ENCODE measurements around the gene RAMP3. TPM values are rescaled to one million over a fixed set of nuclear protein-coding genes. Genes with fewer than 3 reads are reported as not detected.

The RAMP3 gene
- total RNA-seq, 1 donor from 2014 or later = 183 TPM

- intact Hi-C loops (cut with DNase I) = no loop called here
- no peak for ATAC-seq
- peaks cover 8% of the 10 kb centered on the region for H3K36me3 ChIP-seq
- no peaks in the 10 kb centered on the region for H3K27me3 ChIP-seq (ENCODE audit: low read depth)
- no peaks in the 10 kb centered on the region for H3K4me1 ChIP-seq
- H3K4me3 ChIP-seq = no peak overlapping the region
- no peaks in the 10 kb centered on the region for H3K9me3 ChIP-seq
- TF ChIP-seq CTCF (IDR thresholded peaks at IDR 0.05) = no peak
- no peak overlapping the region for H3K27ac ChIP-seq
- peak; percentile 20 for DNase-seq
Observed at GRCh38 chr7:45185028-45185863, 27.7 kb downstream of the RAMP3 start.

DNA sequence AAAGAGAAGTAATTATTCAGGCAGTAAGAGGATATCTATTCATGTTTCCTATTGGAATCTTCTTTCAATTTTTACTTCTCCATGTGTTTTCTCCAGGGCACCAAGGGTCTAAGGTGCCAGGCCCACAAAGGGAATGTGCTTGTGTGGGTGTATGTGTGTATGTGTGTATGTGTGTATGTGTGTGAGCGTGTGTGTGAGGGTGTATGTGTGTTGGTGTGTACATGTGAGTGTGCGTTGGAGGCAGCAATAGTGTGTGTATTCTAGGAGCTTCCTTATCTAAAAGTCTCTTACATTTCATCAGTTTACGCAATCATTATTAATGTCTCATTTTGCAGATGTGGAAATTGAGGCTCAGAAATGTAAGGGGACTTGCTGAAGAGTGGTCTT lies 28.3 kb downstream of the RAMP3 start:
- Histone ChIP-seq H3K36me3 (peaks cover 8% of the 10 kb centered on the region), H3K4me3 (no peak overlapping the region), H3K27ac (no peak overlapping the region), H3K27me3 (ENCODE audit: low read depth) (no peaks in the 10 kb centered on the region), H3K9me3 (no peaks in the 10 kb centered on the region), H3K4me1 (no peaks in the 10 kb centered on the region)
- intact Hi-C loops (cut with DNase I) = no loop called here
- ATAC-seq (no peak), DNase-seq (no peak)
- TF ChIP-seq CTCF (IDR thresholded peaks at IDR 0.05) = no peak

DNA sequence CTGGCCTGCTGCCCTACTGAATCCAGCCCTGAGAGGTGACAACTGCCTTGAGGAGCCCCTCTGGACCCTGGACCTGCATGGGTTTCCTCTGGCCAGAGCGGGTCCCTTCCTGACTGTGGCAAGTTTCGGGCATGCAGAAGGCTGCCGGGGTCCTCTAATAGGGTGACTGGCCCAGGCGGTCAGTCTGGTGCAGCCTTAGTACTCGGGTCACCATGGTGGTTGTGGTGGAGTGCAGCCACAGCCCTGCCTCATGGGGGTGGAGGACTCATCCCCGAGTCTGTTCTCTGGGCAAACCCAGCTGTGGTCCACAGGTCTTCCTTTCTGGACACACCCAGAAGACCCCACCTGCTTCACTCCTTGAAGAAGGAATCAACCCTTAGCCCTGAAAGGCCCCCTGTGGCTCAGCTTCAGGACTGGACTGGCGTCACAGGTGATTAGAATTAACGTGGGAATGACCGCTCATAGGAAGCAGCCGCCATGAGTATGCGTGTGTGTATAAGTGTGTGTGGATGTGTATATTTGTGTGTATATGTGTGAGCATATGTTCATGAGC lies 28.7 kb downstream of the RAMP3 start:
- H3K9me3 ChIP-seq = no peaks in the 10 kb centered on the region
- H3K4me1 ChIP-seq = no peaks in the 10 kb centered on the region
- no peak overlapping the region for H3K27ac ChIP-seq
- H3K27me3 ChIP-seq (ENCODE audit: low read depth) = no peaks in the 10 kb centered on the region
- no peak overlapping the region for H3K4me3 ChIP-seq
- no peak for DNase-seq
- no peak for ATAC-seq
- intact Hi-C loops (cut with DNase I) = no loop called here
- no peak for TF ChIP-seq CTCF (IDR thresholded peaks at IDR 0.05)
- peaks cover 8% of the 10 kb centered on the region for H3K36me3 ChIP-seq

DNA sequence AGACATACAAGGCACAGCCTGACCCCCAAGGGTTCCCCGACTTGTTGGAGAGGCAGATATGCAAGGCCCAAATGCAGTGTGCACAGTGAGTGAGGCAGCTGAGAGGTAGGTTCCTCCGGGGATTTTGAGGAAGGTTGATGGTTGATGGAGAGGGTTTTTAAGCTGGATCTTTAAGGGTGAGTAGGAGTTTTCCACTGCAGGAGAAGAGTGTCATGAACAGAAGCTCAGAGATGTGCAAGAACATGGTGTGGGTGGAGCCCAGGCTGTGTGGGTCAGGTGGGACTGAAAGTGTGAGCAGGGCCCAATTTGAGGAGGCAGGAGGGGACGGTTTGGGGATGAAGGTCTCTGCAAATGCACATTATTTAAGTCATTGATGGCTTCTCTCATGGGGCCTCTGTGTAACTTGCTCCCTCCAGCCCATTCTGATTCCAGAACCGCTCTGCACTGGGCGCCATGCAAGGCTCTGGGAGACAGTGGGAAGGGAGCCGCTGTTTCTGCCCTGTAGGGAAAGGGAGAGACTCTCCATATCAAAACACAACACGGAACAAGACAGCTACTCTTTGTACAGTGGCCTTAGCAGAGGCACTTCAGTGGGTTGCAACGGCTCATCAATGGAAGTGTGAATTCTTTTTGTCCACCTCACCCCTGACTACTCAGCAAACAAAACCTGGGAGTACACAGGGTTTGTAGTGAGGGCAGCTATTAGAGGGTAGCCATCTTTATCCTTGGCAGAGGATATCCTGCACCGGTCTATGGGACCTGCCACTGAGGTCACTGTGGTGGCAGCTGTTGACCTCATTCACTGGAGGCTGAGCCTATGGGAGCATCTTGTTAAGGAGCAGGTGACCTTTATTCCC lies 29.7 kb downstream of the RAMP3 start:
- no peak overlapping the region for H3K4me3 ChIP-seq
- H3K27me3 ChIP-seq (ENCODE audit: low read depth) = no peaks in the 10 kb centered on the region
- ATAC-seq = no peak
- TF ChIP-seq CTCF (IDR thresholded peaks at IDR 0.05) = no peak
- no peaks in the 10 kb centered on the region for H3K9me3 ChIP-seq
- no peak for DNase-seq
- no peak overlapping the region for H3K27ac ChIP-seq
- H3K36me3 ChIP-seq = peaks cover 8% of the 10 kb centered on the region
- H3K4me1 ChIP-seq = no peaks in the 10 kb centered on the region
- intact Hi-C loops (cut with DNase I) = no loop called here

GRCh38 chr7:45187946-45188411 lies 30.4 kb downstream of the RAMP3 start:
- no peak for ATAC-seq

More at GRCh38 chr7:45187946-45188411, 30.4 kb downstream of the RAMP3 start:
- no peak overlapping the region for H3K4me3 ChIP-seq
- TF ChIP-seq CTCF (IDR thresholded peaks at IDR 0.05) = no peak
- H3K36me3 ChIP-seq = peaks cover 8% of the 10 kb centered on the region
- no peak overlapping the region for H3K27ac ChIP-seq
- H3K4me1 ChIP-seq = no peaks in the 10 kb centered on the region
- no peak for DNase-seq
- intact Hi-C loops (cut with DNase I) = no loop called here
- no peaks in the 10 kb centered on the region for H3K27me3 ChIP-seq (ENCODE audit: low read depth)
- H3K9me3 ChIP-seq = no peaks in the 10 kb centered on the region

All from lower lobe of right lung (tissue), 2 donors.